ENCODE results near the gene SOCS7. TPM values are rescaled to one million over a fixed set of nuclear protein-coding genes. Genes with fewer than 3 reads are reported as not detected.

Gene SOCS7
- total RNA-seq, 1 donor from 2014 or later = 14.0 TPM

DNA sequence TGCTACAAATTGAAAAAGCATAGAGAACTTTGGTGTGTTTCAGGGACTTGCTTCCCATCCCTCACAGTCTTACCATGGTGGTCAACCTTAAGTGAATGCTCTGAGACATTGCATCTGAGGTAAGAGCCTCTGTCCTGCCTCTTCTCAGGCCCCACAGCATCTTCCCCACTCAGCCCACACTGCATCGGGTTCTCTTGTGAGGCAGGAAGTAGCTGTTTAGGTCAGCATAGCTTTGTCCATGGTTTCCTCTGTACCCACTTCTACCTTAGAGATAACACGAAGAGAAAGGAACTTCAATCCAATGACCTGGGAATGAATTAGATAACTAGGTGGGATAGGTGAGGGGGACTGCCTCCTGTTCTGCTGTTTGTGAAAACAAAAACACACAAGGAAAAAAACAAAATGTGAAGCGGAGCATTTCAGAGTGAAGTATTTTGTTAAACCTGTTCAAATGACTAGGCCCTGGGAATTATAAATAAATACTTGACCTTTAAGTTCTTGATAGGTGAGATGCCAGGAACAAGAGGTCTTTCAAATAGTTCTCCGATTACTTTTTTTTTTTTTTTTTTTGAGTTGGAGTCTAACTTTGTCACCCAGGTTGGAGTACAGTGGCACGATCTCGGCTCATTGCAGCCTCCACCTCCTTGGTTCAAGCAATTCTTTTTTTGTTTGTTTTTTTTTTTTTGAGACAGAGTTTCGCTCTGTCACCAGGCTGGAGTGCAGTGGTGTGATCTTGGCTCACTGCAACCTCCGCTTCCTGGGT is 17.7 kb downstream of the SOCS7 start:
- Mint-ChIP-seq H3K4me1 (peaks cover 1% of the 10 kb centered on the region), H3K4me3 (no peak overlapping the region), H3K27ac (no peak overlapping the region), H3K9me3 (no peaks in the 10 kb centered on the region), H3K36me3 (ENCODE audit: low read depth) (peaks cover 41% of the 10 kb centered on the region), H3K27me3 (no peaks in the 10 kb centered on the region)
- TF ChIP-seq, protein P1, sequence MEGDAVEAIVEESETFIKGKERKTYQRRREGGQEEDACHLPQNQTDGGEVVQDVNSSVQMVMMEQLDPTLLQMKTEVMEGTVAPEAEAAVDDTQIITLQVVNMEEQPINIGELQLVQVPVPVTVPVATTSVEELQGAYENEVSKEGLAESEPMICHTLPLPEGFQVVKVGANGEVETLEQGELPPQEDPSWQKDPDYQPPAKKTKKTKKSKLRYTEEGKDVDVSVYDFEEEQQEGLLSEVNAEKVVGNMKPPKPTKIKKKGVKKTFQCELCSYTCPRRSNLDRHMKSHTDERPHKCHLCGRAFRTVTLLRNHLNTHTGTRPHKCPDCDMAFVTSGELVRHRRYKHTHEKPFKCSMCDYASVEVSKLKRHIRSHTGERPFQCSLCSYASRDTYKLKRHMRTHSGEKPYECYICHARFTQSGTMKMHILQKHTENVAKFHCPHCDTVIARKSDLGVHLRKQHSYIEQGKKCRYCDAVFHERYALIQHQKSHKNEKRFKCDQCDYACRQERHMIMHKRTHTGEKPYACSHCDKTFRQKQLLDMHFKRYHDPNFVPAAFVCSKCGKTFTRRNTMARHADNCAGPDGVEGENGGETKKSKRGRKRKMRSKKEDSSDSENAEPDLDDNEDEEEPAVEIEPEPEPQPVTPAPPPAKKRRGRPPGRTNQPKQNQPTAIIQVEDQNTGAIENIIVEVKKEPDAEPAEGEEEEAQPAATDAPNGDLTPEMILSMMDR (IDR thresholded peaks at IDR 0.05) = no peak
- DNase-seq (no peak), ATAC-seq (ENCODE audit: low read depth) (no peak)
- intact Hi-C loops (cut with micrococcal nuclease) = no loop called here
- POLR2A ChIA-PET = no interaction called here
- CTCF ChIA-PET = no interaction called here

DNA sequence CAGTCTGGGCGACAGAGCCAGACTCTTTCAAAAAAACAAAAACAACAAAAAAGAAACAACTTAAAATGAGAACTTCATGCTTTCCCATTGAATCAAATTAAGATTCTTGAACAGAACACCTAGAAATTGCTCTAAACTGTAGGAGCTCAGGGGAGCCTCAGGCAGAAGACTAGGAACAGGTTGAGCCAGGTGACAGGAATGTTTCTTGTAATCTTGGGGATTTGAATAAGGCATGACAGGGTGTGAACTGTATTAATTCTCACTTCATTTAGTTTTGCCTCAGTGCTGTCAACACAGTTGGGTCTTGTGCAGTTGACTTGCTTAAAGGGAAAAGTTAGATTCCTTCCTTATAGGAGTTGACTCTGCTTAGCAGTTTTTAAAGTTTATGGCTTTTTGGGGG is 27.8 kb downstream of the SOCS7 start:
- DNase-seq = no peak
- Mint-ChIP-seq H3K4me3 (no peak overlapping the region), H3K27me3 (no peaks in the 10 kb centered on the region), H3K4me1 (peaks cover 10% of the 10 kb centered on the region), H3K9me3 (no peaks in the 10 kb centered on the region), H3K27ac (no peak overlapping the region), H3K36me3 (ENCODE audit: low read depth) (peaks cover 34% of the 10 kb centered on the region)
- TF ChIP-seq, protein P1 (IDR thresholded peaks at IDR 0.05) = no peak
- POLR2A ChIA-PET = no interaction called here
- no peak for ATAC-seq (ENCODE audit: low read depth)
- intact Hi-C loops (cut with micrococcal nuclease) = no loop called here
- CTCF ChIA-PET = interaction anchor here (1.2 kb wide), 1 partner anchor 58 kb away, joined by 3 read pairs; no protein-coding TSS in a partner anchor

DNA sequence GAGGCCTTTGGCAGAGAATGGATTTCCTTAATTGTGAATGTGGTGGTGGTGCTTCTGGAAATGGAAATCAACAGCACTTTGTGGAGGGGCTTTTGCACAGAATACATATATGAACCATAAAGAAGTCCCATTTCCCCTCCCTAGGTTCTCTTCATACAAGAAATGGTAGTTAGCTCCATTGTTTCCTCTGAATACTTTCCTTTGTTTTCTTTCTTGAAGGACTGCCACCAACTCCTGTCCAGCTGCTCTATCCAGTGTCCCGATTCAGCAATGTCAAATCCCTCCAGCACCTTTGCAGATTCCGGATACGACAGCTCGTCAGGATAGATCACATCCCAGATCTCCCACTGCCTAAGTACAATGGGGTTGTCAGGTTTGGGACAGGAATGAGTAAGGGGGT is 43.4 kb downstream of the SOCS7 start:
- H3K4me1 Mint-ChIP-seq = no peaks in the 10 kb centered on the region
- H3K27me3 Mint-ChIP-seq = no peaks in the 10 kb centered on the region
- peaks cover 51% of the 10 kb centered on the region for H3K36me3 Mint-ChIP-seq (ENCODE audit: low read depth)
- ChIA-PET POLR2A (no interaction called here), CTCF (no interaction called here)
- intact Hi-C loops (cut with micrococcal nuclease) = no loop called here
- TF ChIP-seq, protein P1 (IDR thresholded peaks at IDR 0.05) = no peak
- ATAC-seq (ENCODE audit: low read depth) (no peak), DNase-seq (no peak)
- H3K27ac Mint-ChIP-seq = no peak overlapping the region
- no peaks in the 10 kb centered on the region for H3K9me3 Mint-ChIP-seq
- no peak overlapping the region for H3K4me3 Mint-ChIP-seq

DNA sequence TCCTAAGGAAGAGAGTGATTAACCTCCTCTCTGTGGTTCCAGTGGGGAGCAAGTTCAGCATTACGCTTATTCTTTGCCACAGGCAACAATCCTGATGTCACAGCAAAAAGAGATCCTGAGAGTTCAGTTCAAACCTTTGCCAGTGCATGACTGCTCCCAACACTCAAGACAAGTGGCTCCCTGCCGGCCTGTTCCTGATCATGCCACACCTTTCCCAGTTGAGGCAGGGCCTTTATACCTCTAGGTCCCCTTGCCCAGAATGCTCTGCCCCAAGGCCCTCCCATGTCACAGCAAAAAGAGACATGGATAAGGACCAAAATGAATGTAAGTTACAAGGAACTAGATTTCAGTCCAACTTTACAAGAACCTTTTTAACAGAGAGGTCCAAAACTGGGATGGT is 45.6 kb downstream of the SOCS7 start:
- Mint-ChIP-seq H3K9me3 (no peaks in the 10 kb centered on the region), H3K27me3 (no peaks in the 10 kb centered on the region), H3K4me1 (no peaks in the 10 kb centered on the region), H3K36me3 (ENCODE audit: low read depth) (peaks cover 69% of the 10 kb centered on the region), H3K27ac (no peak overlapping the region), H3K4me3 (no peak overlapping the region)
- ChIA-PET POLR2A (no interaction called here), CTCF (no interaction called here)
- intact Hi-C loops (cut with micrococcal nuclease) = no loop called here
- ATAC-seq (ENCODE audit: low read depth) = no peak
- no peak for DNase-seq
- TF ChIP-seq, protein P1 (IDR thresholded peaks at IDR 0.05) = no peak

DNA sequence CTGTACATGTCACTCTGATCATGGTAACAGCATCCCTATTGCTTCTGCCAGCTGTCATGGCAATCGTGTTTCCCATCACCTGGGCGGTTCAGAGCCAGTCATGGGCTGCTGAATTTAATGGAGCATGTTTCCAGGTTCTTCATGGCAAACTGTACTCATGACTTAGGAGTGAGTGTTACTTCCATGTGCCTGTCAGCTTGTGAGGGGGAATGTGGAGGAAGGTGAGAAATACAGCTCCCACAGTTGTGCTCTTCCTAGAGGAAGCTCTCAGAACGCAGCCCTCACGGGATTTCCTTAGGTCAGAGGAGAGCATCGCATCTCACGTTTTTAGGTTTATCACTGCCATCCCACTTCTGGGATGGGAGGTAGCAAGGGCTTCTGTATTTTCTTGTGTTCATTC is 48.6 kb downstream of the SOCS7 start:
- H3K9me3 Mint-ChIP-seq = no peaks in the 10 kb centered on the region
- CTCF ChIA-PET = no interaction called here
- POLR2A ChIA-PET = no interaction called here
- TF ChIP-seq, protein P1 (IDR thresholded peaks at IDR 0.05) = no peak
- ATAC-seq (ENCODE audit: low read depth) (no peak), DNase-seq (no peak)
- H3K36me3 Mint-ChIP-seq (ENCODE audit: low read depth) = peaks cover 62% of the 10 kb centered on the region
- H3K4me1 Mint-ChIP-seq = no peaks in the 10 kb centered on the region
- no peak overlapping the region for H3K4me3 Mint-ChIP-seq
- H3K27me3 Mint-ChIP-seq = no peaks in the 10 kb centered on the region
- H3K27ac Mint-ChIP-seq = no peak overlapping the region
- intact Hi-C loops (cut with micrococcal nuclease) = no loop called here
